Neural cell (in vitro differentiated cells): ENCODE data around the gene RELCH. TPM values are rescaled to one million over a fixed set of nuclear protein-coding genes. Genes with fewer than 3 reads are reported as not detected.

Source experiments
- H2AFZ ChIP-seq: fragments of 200-600, 300-800 bp; sonication (generic), shearing (Covaris generic); 2 replicates; pipeline ENCODE4 v1.6.0; 2014; ENCODE audit warnings: low read depth, mild to moderate bottlenecking, antibody characterized with exemption, low read length, moderate library complexity
- H3F3A ChIP-seq: fragments of 200-600 bp; shearing (Covaris generic); 2 replicates; pipeline ENCODE4 v1.6.1; 2016; ENCODE audit warnings: mild to moderate bottlenecking, moderate library complexity, mixed read lengths, antibody characterized with exemption, low read length; ENCODE audit not compliant: insufficient read depth, poor library complexity, severe bottlenecking
- H3K27ac ChIP-seq: fragments of 200-600, 300-800 bp; sonication (generic), shearing (Covaris generic); 2 replicates; pipeline ENCODE4 v1.5.1; 2014; ENCODE audit warnings: mild to moderate bottlenecking, low read length, moderate library complexity
- H3K27me3 ChIP-seq: fragments of 300-800, 200-600 bp; sonication (generic), shearing (Covaris generic); 2 replicates; pipeline ENCODE4 v1.6.0; 2014; ENCODE audit warnings: mild to moderate bottlenecking, low read depth, low read length, moderate library complexity; ENCODE audit not compliant: insufficient read depth
- H3K36me3 ChIP-seq: fragments of 300-800, 200-600 bp; sonication (generic), shearing (Covaris generic); 2 replicates; pipeline ENCODE4 v1.5.1; 2014; ENCODE audit warnings: mild to moderate bottlenecking, antibody characterized with exemption, low read length, moderate library complexity; ENCODE audit not compliant: insufficient read depth
- H3K4me2 ChIP-seq: fragments of 300-800, 200-600 bp; sonication (generic), shearing (Covaris generic); 2 replicates; pipeline ENCODE4 v1.6.0; 2014; ENCODE audit warnings: mild to moderate bottlenecking, low read length
- H3K4me3 ChIP-seq: fragments of 300-800, 200-600 bp; sonication (generic), shearing (Covaris generic); 2 replicates; pipeline ENCODE4 v1.5.1; 2014; ENCODE audit warnings: mild to moderate bottlenecking, low read length, moderate library complexity
- H3K79me2 ChIP-seq: fragments of 200-600 bp; shearing (Covaris generic); replicated peaks from 2 replicates; pipeline ENCODE4 v1.6.0; 2014; ENCODE audit warnings: mild to moderate bottlenecking, low read length, moderate library complexity; ENCODE audit not compliant: insufficient read depth
- H3K9ac ChIP-seq: fragments of 300-800, 200-600 bp; sonication (generic), shearing (Covaris generic); 2 replicates; pipeline ENCODE4 v1.6.1; 2016; ENCODE audit warnings: mild to moderate bottlenecking, low read length, mixed read lengths
- H3K9me2 ChIP-seq: fragments of 200-600 bp; shearing (Covaris generic); 2 replicates; pipeline ENCODE4 v1.6.1; 2016; ENCODE audit warnings: mild to moderate bottlenecking, low read length, mixed read lengths; ENCODE audit not compliant: insufficient read depth
- H3K9me3 ChIP-seq: fragments of 200-600, 300-800 bp; sonication (generic), shearing (Covaris generic); 2 replicates; pipeline ENCODE4 v1.6.1; 2016; ENCODE audit warnings: mild to moderate bottlenecking, mixed run types, low read length, moderate library complexity, mixed read lengths
- H4K20me1 ChIP-seq: fragments of 200-600 bp; shearing (Covaris generic); 2 replicates; pipeline ENCODE4 v1.6.1; 2016; ENCODE audit warnings: mild to moderate bottlenecking, mixed run types; ENCODE audit not compliant: insufficient read depth
- CTCF ChIP-seq: fragments of 450-650 bp; IDR thresholded peaks from 2 replicates; pipeline ENCODE4 v1.5.1; 2014; ENCODE audit warnings: antibody characterized with exemption, mild to moderate bottlenecking, moderate library complexity; ENCODE audit not compliant: poor library complexity, severe bottlenecking
- EP300 ChIP-seq: fragments of 450-650 bp; conservative IDR thresholded peaks from 2 replicates; pipeline ENCODE4 v1.6.1; 2014; ENCODE audit warnings: antibody characterized with exemption, mild to moderate bottlenecking, moderate library complexity; ENCODE audit not compliant: poor library complexity, severe bottlenecking
- EZH2 ChIP-seq: fragments of 200-600, 300-800 bp; shearing (Covaris generic), sonication (generic); IDR thresholded peaks from 2 replicates; pipeline ENCODE4 v1.6.1; 2014; ENCODE audit warnings: antibody characterized with exemption, low read length, borderline replicate concordance, mild to moderate bottlenecking; ENCODE audit not compliant: insufficient read depth, poor library complexity, severe bottlenecking
- MXI1 ChIP-seq: fragments of 450-650 bp; conservative IDR thresholded peaks from 2 replicates; pipeline ENCODE4 v1.6.1; 2014; ENCODE audit warnings: antibody characterized with exemption, mild to moderate bottlenecking; ENCODE audit not compliant: poor library complexity, severe bottlenecking
- POLR2AphosphoS5 ChIP-seq: IDR thresholded peaks from 2 replicates; pipeline ENCODE4 v1.6.1; 2012
- RAD21 ChIP-seq: fragments of 450-650 bp; conservative IDR thresholded peaks from 2 replicates; pipeline ENCODE4 v1.6.1; 2014; ENCODE audit warnings: antibody characterized with exemption, mild to moderate bottlenecking, moderate library complexity
- REST ChIP-seq: IDR thresholded peaks from 2 replicates; pipeline ENCODE4 v1.6.1; 2012; ENCODE audit warnings: borderline replicate concordance
- SMC3 ChIP-seq: fragments of 450-650 bp; conservative IDR thresholded peaks from 2 replicates; pipeline ENCODE4 v1.6.1; 2014; ENCODE audit warnings: antibody characterized with exemption, mild to moderate bottlenecking, moderate library complexity; ENCODE audit not compliant: poor library complexity
- TAF1 ChIP-seq: IDR thresholded peaks from 2 replicates; pipeline ENCODE4 v1.6.1; 2012; ENCODE audit warnings: low read depth
- polyA plus RNA-seq: library from polyadenylated mRNA; depleted of rRNA; stranded (reverse); fragments of >200 nt; gene quantifications from 2 replicates; pipeline ENCODE4 v1.2.3, GENCODE V29; 2014

RELCH gene
- polyA plus RNA-seq, 1 donor from 2014 or later: 80.2 TPM

GRCh38 chr18:62211325-62211828, 24.3 kb downstream of the RELCH start:
- no peak overlapping the region for H2AFZ ChIP-seq

GRCh38 chr18:62214790-62215189, 27.7 kb downstream of the RELCH start:
- Histone ChIP-seq H3K79me2 (peaks cover 13% of the 10 kb centered on the region), H3K27ac (no peak overlapping the region), H3K4me3 (no peak overlapping the region), H3K9me2 (no peaks in the 10 kb centered on the region), H3K4me2 (no peak overlapping the region), H2AFZ (no peak overlapping the region), H3K27me3 (no peaks in the 10 kb centered on the region), H3K9me3 (no peaks in the 10 kb centered on the region), H3F3A (no peaks in the 10 kb centered on the region), H3K36me3 (peaks cover 6% of the 10 kb centered on the region), H3K9ac (no peak overlapping the region), H4K20me1 (no peaks in the 10 kb centered on the region)
- no peak for TF ChIP-seq RAD21
- TF ChIP-seq EP300: no peak

More at GRCh38 chr18:62211325-62211828, 24.3 kb downstream of the RELCH start:
- no peaks in the 10 kb centered on the region for H3K9me2 ChIP-seq
- no peak overlapping the region for H3K4me2 ChIP-seq
- H3K27me3 ChIP-seq: no peaks in the 10 kb centered on the region
- no peak overlapping the region for H3K4me3 ChIP-seq
- no peak overlapping the region for H3K27ac ChIP-seq
- peaks cover 27% of the 10 kb centered on the region for H3K79me2 ChIP-seq
- peaks cover 6% of the 10 kb centered on the region for H3K36me3 ChIP-seq
- H3F3A ChIP-seq: no peaks in the 10 kb centered on the region
- no peaks in the 10 kb centered on the region for H4K20me1 ChIP-seq
- H3K9me3 ChIP-seq: no peaks in the 10 kb centered on the region
- no peak overlapping the region for H3K9ac ChIP-seq
- TF ChIP-seq EP300: no peak
- no peak for TF ChIP-seq RAD21
- TF ChIP-seq MXI1: no peak
- TF ChIP-seq EZH2: no peak
- no peak for TF ChIP-seq REST
- TF ChIP-seq CTCF: no peak
- no peak for TF ChIP-seq TAF1
- no peak for TF ChIP-seq SMC3
- no peak for TF ChIP-seq POLR2AphosphoS5

GRCh38 chr18:62224229-62224628, 37.2 kb downstream of the RELCH start:
- H3K27me3 ChIP-seq: no peaks in the 10 kb centered on the region
- no peak overlapping the region for H3K4me3 ChIP-seq
- H3K4me2 ChIP-seq: no peak overlapping the region
- H3K79me2 ChIP-seq: no peaks in the 10 kb centered on the region
- no peaks in the 10 kb centered on the region for H4K20me1 ChIP-seq
- H3K27ac ChIP-seq: no peak overlapping the region
- H3K9me3 ChIP-seq: no peaks in the 10 kb centered on the region
- no peaks in the 10 kb centered on the region for H3K9me2 ChIP-seq
- no peak overlapping the region for H2AFZ ChIP-seq
- H3K9ac ChIP-seq: no peak overlapping the region
- TF ChIP-seq POLR2AphosphoS5 (no peak), CTCF (no peak), TAF1 (no peak), SMC3 (no peak), EP300 (no peak), MXI1 (no peak), REST (no peak), EZH2 (no peak), RAD21 (no peak)
- peaks cover 24% of the 10 kb centered on the region for H3K36me3 ChIP-seq
- no peaks in the 10 kb centered on the region for H3F3A ChIP-seq
